ENCODE results near the gene SZT2.

The SZT2 gene

DNA sequence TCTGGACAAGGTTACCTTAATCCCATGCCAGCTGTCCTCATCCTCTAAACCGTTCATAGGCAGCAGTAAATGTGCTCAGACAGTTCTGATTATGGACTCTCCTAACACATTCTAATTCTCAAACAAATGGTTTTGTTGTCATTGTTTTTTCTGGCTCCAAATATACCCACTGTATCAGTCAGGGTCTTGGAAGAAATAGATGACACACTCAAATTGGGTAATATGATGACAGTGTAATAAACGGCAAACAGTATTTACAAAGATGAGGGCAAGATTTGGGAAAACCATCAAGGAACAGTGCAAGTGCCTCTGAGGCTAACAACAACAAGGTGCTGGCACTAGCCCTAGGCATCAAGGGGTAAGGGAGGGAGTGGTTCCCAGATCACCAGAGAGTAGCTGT lies 35.2 kb upstream of the SZT2 start:
- no peak for ATAC-seq (ENCODE audit: insufficient read depth, low read depth)
- Histone ChIP-seq H3K27ac (ENCODE audit: low read length) (no peak overlapping the region), H3K27me3 (ENCODE audit: insufficient read depth, low read length, poor library complexity) (no peaks in the 10 kb centered on the region), H3K36me3 (ENCODE audit: insufficient read depth, low read length) (peaks cover 7% of the 10 kb centered on the region; the same call in 1 of the 2 replicates), H3K9ac (ENCODE audit: low read depth, low read length) (no peak overlapping the region), H3K79me2 (ENCODE audit: insufficient read depth, low read length) (peaks cover 16% of the 10 kb centered on the region), H3K4me1 (ENCODE audit: insufficient read depth, low read length) (peaks cover 8% of the 10 kb centered on the region), H4K20me1 (ENCODE audit: insufficient read depth, low read length) (no peaks in the 10 kb centered on the region), H3K4me2 (ENCODE audit: insufficient read depth, low read length) (no peak overlapping the region), H3K4me3 (ENCODE audit: low read depth in 1 of 2, low read length in 2 of 2) (no peak overlapping the region), H2AFZ (ENCODE audit: low read depth, low read length) (no peak overlapping the region), H3K9me3 (ENCODE audit: insufficient read depth, low read length, severe bottlenecking) (no peaks in the 10 kb centered on the region)
- no peak for TF ChIP-seq EZH2 (IDR thresholded peaks at IDR 0.05; ENCODE audit: borderline replicate concordance, low read depth, low read length, severe bottlenecking)
- TF ChIP-seq, protein P1, sequence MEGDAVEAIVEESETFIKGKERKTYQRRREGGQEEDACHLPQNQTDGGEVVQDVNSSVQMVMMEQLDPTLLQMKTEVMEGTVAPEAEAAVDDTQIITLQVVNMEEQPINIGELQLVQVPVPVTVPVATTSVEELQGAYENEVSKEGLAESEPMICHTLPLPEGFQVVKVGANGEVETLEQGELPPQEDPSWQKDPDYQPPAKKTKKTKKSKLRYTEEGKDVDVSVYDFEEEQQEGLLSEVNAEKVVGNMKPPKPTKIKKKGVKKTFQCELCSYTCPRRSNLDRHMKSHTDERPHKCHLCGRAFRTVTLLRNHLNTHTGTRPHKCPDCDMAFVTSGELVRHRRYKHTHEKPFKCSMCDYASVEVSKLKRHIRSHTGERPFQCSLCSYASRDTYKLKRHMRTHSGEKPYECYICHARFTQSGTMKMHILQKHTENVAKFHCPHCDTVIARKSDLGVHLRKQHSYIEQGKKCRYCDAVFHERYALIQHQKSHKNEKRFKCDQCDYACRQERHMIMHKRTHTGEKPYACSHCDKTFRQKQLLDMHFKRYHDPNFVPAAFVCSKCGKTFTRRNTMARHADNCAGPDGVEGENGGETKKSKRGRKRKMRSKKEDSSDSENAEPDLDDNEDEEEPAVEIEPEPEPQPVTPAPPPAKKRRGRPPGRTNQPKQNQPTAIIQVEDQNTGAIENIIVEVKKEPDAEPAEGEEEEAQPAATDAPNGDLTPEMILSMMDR (IDR thresholded peaks at IDR 0.05; ENCODE audit: borderline replicate concordance, extremely low read depth, low read length, poor library complexity, severe bottlenecking): no peak
- DNase-seq: no peak

- Histone ChIP-seq H3K4me3 (ENCODE audit: low read depth in 1 of 2, low read length in 2 of 2) (no peak overlapping the region), H2AFZ (ENCODE audit: low read depth, low read length) (no peak overlapping the region), H4K20me1 (ENCODE audit: insufficient read depth, low read length) (peaks cover 3% of the 10 kb centered on the region; the same call in 1 of the 2 replicates), H3K27ac (ENCODE audit: low read length) (no peak overlapping the region), H3K79me2 (ENCODE audit: insufficient read depth, low read length) (peaks cover 20% of the 10 kb centered on the region), H3K4me2 (ENCODE audit: insufficient read depth, low read length) (no peak overlapping the region), H3K9ac (ENCODE audit: low read depth, low read length) (no peak overlapping the region), H3K4me1 (ENCODE audit: insufficient read depth, low read length) (peaks cover 13% of the 10 kb centered on the region), H3K27me3 (ENCODE audit: insufficient read depth, low read length, poor library complexity) (no peaks in the 10 kb centered on the region), H3K9me3 (ENCODE audit: insufficient read depth, low read length, severe bottlenecking) (no peaks in the 10 kb centered on the region), H3K36me3 (ENCODE audit: insufficient read depth, low read length) (peaks cover 11% of the 10 kb centered on the region)
- TF ChIP-seq, protein P1 (IDR thresholded peaks at IDR 0.05; ENCODE audit: borderline replicate concordance, extremely low read depth, low read length, poor library complexity, severe bottlenecking): no peak
- no peak for TF ChIP-seq EZH2 (IDR thresholded peaks at IDR 0.05; ENCODE audit: borderline replicate concordance, low read depth, low read length, severe bottlenecking)
- ATAC-seq (ENCODE audit: insufficient read depth, low read depth) (no peak), DNase-seq (no peak)
Measured at GRCh38 chr1:43354936-43355335, 34.8 kb upstream of the SZT2 start.

- no peaks in the 10 kb centered on the region for H3K27me3 ChIP-seq (ENCODE audit: insufficient read depth, low read length, poor library complexity)
- peaks cover 41% of the 10 kb centered on the region for H3K79me2 ChIP-seq (ENCODE audit: insufficient read depth, low read length)
- H2AFZ ChIP-seq (ENCODE audit: low read depth, low read length): no peak overlapping the region
- H3K4me2 ChIP-seq (ENCODE audit: insufficient read depth, low read length): no peak overlapping the region; the same call in 1 of the 2 replicates
- H3K9ac ChIP-seq (ENCODE audit: low read depth, low read length): no peak overlapping the region
- DNase-seq (no peak), ATAC-seq (ENCODE audit: insufficient read depth, low read depth) (no peak)
- peaks cover 20% of the 10 kb centered on the region for H4K20me1 ChIP-seq (ENCODE audit: insufficient read depth, low read length)
- H3K9me3 ChIP-seq (ENCODE audit: insufficient read depth, low read length, severe bottlenecking): no peaks in the 10 kb centered on the region
- H3K4me3 ChIP-seq (ENCODE audit: low read depth in 1 of 2, low read length in 2 of 2): no peak overlapping the region
- H3K36me3 ChIP-seq (ENCODE audit: insufficient read depth, low read length): peaks cover 34% of the 10 kb centered on the region
- H3K27ac ChIP-seq (ENCODE audit: low read length): no peak overlapping the region
- no peak for TF ChIP-seq EZH2 (IDR thresholded peaks at IDR 0.05; ENCODE audit: borderline replicate concordance, low read depth, low read length, severe bottlenecking)
- TF ChIP-seq, protein P1 (IDR thresholded peaks at IDR 0.05; ENCODE audit: borderline replicate concordance, extremely low read depth, low read length, poor library complexity, severe bottlenecking): no peak
- H3K4me1 ChIP-seq (ENCODE audit: insufficient read depth, low read length): peaks cover 36% of the 10 kb centered on the region
Measured at GRCh38 chr1:43357251-43357650, 32.4 kb upstream of the SZT2 start.
